ENCODE data around the gene CHD1. TPM values are rescaled to one million over a fixed set of nuclear protein-coding genes. Genes with fewer than 3 reads are reported as not detected.
"Not testable (repeated sequence)": the region's sequence is repeated elsewhere in the genome, so short reads cannot be mapped to it uniquely, and the experiment has no call there.

CHD1 gene
- 54.5 and 63.8 TPM in 2 replicates for total RNA-seq

DNA sequence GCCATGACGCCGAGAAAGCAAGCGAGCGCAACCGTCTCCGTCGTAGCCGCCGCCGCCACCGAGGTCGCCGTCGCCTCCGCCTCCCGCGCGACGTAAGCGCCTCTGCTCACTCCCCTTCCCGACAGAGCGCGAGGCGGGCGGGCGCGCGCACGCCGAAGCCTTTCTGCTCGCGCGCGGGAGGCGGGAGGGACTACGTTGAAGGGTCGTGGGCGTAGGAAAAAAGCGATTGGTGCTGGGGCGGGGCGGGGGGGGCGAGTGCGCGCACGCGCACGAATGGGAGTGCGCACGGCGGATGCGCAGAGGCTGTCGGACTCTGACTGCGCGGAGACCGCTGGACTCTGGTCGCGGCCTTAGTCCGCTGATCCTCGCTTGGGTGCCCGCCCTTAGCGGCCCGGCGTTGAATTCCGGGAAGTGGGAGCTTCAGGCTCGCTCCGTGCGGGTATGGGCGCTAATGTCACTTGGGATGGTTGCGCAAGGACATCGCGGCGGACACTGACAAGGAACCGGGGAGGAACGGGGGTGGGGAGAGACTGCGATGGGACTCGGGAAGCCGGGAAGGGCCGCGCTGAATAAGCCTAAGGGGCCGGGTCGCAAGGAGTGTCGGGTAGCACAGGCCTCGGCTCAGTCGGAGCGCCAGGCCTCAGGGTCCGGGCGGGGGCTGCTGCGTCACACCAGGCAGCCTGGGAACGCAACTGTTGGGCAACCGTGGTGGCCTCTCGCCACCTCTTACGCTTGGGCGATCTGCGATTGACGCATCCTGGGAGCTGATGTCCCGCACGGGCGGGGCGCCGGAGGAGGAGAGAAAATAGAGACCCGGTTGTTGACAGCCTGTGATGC, at the start of gene CHD1:
Gene CHD1 (minus strand): TSS at position 135 of the 837 bp plus-strand sequence. CDS start 2,621 bp downstream, outside the sequence.
- intact Hi-C loops (cut with micrococcal nuclease): loop anchor here (1.0 to 10.0 kb wide), 11 partner anchors 76 to 1993 kb away; partner anchors contain the start of genes FAM174A, LNPEP, RIOK2 and ST8SIA4

DNA sequence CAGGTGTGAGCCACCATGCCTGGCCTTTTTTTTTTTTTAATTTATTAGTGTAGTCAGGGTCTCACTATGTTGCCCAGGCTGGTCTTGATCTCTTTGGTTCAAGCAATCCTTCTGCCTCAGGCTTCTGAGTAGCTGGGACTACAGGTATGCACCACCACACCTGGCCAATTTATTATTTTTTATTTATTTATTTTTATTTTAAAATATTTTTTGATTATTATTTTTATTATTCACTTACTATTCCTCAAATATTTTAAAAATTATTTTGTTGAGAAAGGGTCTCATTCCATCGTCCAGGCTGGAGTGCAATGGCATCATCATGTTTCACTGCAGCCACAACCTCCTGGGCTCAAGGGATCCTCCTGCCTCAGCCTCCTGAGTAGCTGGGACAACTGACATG, 49.7 kb upstream of the CHD1 start:
- intact Hi-C loops (cut with micrococcal nuclease): loop anchor here (5.0 kb wide), 1 partner anchor 71 kb away; no protein-coding TSS in a partner anchor

DNA sequence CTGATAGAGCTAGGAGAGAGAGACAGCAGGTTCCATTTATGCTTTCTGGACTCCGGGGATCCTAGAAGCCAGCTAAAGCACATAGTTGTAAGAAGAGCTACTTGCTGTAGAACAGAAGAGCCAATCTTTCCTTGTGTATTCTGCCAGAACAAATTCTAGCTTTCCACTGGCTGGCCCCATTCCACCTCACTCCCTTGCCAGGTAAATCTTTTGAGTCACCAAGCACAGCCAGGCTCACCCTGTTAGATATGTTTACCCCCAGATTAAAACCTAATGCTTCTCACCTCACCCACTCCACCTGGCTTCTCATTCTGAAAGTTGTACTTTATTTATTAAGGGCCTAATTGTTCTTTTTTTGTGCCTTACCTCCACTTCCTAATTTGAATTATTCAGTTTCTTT, 48.9 kb upstream of the CHD1 start:
- intact Hi-C loops (cut with micrococcal nuclease): loop anchor here (5.0 kb wide), 1 partner anchor 70 kb away; no protein-coding TSS in a partner anchor

DNA sequence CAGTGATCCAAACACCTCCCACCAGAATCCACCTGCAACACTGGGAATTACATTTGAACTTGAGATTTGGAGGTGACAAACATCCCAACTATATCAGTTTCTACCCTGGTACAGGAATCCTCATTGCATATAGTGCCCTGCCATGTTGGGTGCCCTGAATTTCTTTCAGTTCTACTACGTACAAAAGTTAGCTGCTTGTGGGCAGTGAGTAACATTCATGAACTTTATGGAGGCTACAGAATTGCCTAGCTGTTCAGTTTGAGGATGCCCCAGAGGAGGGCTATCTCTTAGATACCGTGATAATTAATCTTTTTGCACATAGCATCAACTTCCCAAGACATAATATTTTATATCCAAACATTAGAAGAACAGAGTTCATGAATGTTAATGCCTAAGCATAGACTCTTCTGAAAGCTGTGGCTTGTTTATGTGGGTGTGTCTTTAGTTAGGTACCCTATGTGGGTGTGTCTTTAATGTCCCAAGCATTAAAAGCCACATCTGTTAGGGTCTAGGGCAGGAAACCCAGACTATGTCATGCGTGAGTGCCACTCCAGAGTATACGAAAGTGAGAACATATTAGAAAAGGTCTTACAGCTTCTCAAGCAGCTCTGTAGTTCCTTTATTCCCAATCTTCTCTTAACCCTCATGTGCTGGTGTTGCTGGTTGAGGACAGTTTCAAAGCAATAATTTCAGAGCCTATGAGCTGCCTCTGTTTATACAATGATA, 47.0 kb upstream of the CHD1 start:
- intact Hi-C loops (cut with micrococcal nuclease): loop anchor here (5.0 kb wide), 1 partner anchor 69 kb away; no protein-coding TSS in a partner anchor

DNA sequence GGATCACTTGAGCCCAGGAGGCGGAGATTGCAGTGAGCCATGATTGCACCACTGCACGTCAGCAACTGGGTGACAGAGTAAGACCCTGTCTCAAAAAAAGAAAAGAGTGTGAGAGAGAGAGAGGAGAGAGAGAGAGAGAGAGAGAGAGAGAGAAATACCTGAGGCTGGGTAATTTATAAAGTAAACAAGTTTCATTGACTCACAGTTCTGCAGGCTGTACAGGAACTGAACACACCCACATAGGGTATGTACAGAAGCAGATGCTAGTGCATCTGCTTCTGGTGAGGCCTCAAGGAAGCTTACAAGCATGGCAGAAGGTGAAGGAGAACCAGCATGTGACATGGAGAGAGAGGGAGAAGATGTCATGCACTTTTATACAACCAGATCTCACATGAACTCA, 46.4 kb upstream of the CHD1 start:
- intact Hi-C loops (cut with micrococcal nuclease): loop anchor here (5.0 kb wide), 1 partner anchor 68 kb away; no protein-coding TSS in a partner anchor

DNA sequence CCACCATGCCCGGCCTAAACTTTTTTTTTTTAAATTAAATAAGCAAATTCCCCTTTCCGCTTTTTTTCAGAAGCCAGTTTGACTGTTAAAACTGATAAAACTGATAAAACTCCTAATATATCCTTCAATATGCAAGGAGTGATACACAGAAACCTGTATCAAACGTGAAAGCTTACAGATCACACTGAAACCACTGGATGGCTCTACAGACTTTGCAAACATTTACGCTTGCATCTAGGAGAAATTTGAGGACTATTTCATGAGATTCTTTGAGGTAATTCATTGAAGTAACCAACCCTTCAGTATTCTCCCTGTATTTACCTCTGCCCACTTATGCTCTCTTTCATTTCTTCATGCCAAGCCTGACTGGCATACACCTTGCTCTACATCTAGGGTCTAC, 40.6 kb upstream of the CHD1 start:
- intact Hi-C loops (cut with micrococcal nuclease): loop anchor here (1.0 kb wide), 1 partner anchor 91 kb away; no protein-coding TSS in a partner anchor

DNA sequence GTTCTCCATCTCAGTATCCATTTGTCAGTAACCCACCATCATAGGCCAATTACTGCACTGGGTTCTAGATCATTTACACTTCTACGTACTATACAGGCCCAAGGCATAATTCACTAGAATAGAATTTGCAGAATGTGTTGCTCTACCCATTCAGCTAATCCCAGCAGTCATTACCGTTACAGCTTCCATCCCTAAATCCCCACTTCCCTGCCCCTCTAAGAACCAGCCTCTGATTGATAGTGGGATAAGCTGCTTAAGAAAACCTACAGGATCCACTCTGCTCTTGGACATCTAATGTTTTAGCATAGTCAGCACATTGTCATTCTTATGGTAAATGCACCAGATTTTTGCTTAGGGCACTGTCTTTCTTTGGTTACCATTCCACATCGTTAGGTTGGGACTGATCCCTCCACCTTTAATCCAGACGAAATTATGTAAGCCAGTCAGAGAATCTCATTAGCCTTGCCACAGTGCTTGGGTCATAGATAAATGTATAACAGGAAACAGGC, 39.3 kb upstream of the CHD1 start:
- intact Hi-C loops (cut with micrococcal nuclease): no loop called here

DNA sequence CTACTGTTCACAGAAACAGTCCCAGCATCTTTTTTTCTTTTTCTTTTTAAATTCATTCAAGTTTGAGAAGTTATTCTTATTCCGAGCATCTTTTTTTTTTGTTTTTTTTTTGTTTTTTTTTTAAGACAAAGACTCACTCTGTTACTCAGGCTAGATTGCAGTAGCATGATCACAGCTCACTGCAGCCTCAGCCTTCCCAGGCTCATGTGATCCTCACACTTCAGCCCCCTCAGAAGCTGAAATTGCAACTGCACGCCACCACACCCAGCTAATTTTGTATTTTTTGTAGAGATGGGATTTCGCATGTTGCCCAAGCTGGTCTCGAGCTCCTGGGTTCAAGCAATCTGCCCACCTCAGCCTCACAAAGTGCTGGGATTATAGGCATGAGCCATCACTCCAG, 36.4 kb upstream of the CHD1 start:
- intact Hi-C loops (cut with micrococcal nuclease): no loop called here

DNA sequence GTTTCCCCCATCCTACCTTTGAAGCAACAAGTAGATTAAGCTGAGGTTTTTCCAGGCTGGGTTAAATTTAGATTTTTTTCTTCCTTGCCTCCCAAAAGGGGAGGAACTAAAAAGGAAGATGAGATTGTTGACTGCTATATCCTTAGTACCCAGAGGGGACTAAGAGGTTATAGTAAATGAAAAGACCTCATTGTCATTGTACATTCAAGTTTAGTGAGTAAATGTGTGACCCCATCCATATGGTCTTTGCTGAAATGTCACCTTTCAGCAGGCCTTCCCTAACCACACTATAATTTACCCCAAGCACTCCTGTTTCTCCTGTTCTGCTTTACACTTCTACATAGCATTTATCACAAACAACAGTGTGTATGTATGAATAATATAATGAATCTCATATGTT, 35.8 kb upstream of the CHD1 start:
- intact Hi-C loops (cut with micrococcal nuclease): no loop called here

DNA sequence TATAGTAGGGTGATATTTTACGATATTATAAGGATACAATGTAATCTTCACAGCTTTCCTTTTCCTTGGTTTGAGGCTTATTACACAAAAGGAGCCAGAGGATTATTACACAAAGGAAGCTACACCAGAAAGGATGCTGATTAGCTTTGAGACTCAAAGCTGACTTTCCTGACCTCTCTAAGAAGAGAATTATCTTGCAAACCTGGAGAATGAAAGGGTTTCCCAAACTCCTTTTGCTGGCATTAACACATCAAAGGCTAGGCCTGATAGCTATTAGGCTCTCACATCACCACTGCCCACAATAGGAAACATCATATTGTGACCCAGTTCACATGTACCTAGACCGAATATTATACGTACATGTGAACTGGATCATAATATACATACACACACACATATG, 34.2 kb upstream of the CHD1 start:
- intact Hi-C loops (cut with micrococcal nuclease): no loop called here

DNA sequence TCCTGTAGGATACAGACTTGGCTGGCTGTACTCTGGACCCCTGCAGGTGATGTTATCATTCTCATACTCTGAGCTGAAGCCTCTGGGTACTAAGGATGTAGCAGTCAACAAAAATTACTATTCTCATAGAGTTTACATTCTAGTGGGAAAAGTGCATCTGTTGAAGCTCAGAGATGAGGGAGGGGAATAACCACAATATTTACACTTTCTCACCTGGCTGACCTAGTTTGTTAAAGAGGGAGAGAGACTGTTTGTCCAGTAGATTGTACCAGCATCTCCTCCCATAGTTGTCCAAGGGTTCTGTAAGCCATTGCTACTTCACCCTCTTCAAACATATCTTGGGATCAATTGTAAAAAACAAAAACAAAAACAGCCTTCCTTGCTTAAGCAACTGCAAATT, 33.8 kb upstream of the CHD1 start:
- intact Hi-C loops (cut with micrococcal nuclease): no loop called here

DNA sequence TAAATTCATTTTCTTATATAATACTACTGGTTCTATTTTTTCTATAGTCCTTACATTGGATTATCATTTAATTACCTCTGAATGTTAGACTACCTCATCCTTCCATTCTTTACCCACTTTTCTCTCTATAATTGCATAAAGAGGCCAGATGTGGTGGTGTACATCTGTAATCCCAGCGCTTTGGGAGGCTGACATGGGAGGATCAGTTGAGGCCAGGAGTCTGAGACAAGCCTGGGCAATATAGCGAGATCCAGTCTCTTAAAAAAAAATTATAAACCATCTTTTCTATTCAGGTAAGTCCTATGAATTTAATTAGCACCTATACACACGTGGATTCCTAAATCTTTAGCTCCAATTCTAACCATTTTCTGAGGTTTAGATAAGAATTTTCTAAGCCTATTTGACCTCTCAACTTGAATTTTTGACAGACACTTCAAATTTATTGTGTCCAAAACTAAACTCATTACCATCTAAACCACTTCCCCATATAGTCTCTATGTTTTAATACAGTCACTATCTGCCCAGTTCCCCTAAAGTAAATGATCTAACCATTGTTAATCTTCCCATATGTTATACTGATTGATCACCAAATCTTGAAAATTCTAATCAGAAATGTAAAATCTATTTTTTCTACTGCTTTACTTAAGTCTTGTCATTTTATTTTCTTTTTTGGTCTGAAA, 33.0 kb upstream of the CHD1 start:
- intact Hi-C loops (cut with micrococcal nuclease): no loop called here

DNA sequence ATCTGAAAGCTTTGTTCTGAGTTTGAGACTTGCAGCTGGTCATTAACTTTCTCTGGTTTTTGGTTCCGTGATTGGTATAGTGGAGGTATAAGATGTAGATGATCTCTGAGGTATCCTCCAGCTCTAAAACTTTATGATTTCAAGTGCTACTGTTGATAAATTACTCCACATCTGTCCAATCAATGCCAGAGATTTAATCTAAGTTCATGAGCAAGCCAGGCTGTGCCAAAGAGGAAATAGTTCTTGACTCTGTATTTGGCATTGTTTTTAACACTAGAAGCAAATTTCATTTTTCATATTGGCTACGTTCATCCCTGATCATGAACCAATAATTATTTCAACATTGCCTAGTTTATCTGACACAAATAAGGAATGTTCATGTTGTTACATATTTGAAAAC, 28.5 kb upstream of the CHD1 start:
- intact Hi-C loops (cut with micrococcal nuclease): no loop called here

DNA sequence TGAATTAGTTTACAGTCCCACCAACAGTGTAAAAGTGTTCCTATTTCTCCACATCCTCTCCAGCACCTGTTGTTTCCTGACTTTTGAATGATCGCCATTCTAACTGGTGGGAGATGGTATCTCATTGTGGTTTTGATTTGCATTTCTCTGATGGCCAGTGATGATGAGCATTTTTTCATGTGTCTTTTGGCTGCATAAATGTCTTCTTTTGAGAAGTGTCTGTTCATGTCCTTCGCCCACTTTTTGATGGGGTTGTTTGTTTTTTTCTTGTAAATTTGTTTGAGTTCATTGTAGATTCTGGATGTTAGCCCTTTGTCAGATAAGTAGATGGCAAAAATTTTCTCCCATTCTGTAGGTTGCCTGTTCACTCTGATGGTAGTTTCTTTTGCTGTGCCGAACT, 27.1 kb upstream of the CHD1 start:
- intact Hi-C loops (cut with micrococcal nuclease): not testable (repeated sequence)

DNA sequence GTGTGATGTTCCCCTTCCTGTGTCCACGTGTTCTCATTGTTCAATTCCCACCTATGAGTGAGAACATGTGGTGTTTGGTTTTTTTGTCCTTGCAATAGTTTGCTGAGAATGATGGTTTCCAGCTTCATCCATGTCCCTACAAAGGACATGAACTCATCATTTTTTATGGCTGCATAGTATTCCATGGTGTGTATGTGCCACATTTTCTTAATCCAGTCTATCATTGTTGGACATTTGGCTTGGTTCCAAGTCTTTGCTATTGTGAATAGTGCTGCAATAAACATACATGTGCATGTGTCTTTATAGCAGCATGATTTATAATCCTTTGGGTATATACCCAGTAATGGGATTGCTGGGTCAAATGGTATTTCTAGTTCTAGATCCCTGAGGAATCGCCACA, 26.7 kb upstream of the CHD1 start:
- intact Hi-C loops (cut with micrococcal nuclease): not testable (repeated sequence)

DNA sequence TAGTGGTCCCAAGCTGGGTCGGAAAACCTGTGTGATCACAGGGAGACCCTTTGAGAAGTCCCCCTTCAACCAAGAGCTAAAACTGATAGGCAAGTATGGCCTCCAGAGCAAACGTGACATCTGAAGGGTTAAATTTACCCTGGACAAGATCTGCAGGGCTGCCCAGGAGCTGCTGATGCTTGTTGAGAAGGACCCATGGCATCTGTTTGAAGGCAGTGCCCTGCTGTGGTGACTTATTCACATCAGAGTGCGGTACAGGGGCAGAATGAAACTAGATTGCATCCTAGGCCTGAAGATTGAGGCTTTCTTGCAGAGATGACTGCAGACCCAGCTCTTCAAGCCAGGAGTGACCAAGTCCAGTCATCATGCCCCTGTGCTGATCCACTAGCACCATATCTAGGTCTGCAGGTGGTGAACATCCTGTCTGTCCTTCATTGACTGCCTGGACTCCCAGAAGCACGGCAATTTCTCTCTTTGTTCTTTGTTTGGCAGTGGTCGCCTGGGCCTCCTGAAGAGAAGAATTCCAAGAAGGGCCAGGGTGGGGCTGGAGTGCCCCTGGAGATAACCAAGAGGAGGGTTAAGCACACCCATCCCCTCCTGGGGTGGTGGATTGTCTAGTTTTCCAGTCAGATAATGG, 25.7 kb upstream of the CHD1 start:
- intact Hi-C loops (cut with micrococcal nuclease): no loop called here

DNA sequence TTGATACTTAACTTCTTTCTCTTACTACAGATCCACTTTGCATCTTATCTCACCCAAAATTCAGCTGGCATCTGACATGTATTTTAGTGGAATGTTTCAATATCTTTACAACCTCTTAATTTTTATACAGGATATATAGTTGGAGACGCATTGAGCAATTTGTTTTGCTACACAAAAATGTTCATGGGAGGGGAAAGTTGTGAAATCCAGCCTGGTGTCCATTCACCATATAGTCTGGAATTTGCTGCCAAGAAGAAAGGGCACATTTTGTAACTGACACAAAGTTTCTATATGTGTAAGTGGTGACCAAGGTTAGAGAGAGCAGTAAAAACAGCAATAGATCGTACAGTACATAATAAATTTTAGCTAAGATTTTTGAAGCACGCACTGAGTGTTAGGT, 14.0 kb upstream of the CHD1 start:
- intact Hi-C loops (cut with micrococcal nuclease): no loop called here

DNA sequence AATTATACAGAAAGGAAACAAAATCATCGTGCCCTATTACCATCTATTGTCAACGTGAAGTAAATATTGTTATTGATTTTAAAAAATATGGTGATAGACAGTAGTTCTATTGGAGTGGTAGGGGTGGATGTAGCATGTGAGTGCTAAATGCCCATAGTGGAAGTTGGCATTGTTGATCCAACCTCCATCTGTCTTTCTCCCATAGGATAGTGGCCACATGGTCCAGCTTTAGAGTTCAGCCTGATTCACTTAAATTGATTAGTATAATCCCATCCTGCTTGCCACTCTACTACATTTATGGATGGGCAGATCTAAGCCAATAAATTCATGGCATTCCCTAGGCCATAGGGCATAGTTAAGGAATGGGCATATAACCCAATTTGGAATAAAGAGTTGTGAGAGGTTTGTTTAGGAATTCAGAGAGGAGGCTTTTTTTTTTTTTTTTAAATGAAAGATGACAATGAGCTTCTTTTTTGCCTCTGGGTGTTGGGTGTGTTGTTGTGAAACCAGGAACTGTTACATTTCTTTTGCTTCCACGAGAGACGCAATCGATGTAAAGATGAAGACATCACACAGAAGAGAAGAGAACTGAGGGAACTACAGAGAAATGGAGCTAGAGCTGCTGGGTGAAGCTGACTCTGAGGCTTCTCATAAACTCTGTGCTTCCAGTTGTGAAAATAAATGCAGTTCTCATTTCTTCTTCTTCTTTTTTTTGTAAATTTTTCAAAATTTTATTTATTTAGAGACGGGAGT, 12.5 kb upstream of the CHD1 start:
- intact Hi-C loops (cut with micrococcal nuclease): no loop called here

DNA sequence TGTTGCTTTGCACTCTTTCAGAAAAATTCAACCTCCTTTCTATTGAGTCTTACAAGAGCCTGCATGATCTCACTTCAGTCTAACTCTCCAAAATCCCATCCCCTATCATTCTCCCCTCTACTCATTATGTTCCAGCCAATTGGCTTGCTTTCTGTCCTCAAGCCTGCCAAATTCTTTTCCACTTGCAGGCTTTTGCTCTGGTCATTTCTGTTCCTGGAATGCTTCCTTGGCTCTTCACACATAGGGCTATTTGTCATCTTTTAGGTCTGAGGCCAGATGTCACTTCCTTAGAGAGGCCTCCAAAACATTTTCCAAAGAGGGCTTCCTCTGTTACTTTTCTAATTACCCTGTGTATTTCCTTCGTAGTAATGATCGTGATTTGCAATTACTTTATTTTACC, 11.8 kb upstream of the CHD1 start:
- intact Hi-C loops (cut with micrococcal nuclease): no loop called here

DNA sequence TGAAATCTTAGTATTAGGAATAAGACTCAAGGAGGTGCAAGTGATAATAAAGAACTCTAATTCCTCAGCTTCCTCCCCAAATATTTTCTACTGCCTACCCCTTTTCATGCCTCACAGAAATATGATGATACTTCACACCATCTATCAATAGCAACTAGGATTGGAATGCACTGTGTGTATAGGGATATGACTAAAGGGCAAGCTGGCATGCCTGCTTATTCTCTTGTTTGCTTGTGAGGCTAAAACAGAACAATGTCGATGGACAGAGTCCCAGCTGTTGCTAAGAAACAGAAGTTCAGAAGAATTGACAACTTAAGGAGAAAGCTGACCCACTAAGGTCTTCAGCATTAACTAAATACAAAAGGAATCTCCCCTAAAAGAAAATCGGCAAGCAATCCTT, 9.7 kb upstream of the CHD1 start:
- intact Hi-C loops (cut with micrococcal nuclease): no loop called here
